Testis (tissue), 2 donors: ENCODE data around the gene EIF2A.

Experiments used
- POLR2A ChIP-seq: fragments of 450-650 bp; IDR thresholded peaks from one replicate; pipeline ENCODE4 v1.6.1; 2017; ENCODE audit warnings: antibody characterized with exemption, mild to moderate bottlenecking, moderate library complexity
- TF ChIP-seq, protein P1 (sequence below), 3 experiments: fragments of 450-650 bp in 2 of 3; fragments of 200-600 bp in 1 of 3; sonication (generic) in 1 of 3; IDR thresholded peaks; one replicate each; pipeline ENCODE4 v1.5.1; 2016 to 2019; ENCODE audit warnings: antibody characterized with exemption in 3 of 3, mild to moderate bottlenecking in 2 of 3, moderate library complexity in 1 of 3

DNA sequence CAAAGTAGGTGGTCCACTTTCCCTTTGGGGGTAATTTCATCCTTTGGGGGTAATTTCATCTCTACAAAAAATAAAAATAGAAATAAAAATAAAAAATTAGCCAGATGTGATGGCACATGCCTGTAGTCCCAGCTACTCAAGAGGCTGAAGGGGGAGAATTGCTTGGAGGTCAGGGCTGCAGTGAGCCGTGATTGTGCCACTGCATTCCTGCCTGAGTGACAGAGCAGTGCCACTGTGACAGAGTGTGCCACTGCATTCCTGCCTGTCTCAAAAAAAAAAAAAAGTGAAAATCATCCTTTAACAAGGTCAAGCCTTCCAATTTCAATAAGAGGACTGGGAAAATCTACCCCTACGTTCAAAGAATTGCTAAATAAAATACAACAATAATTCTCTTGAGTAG lies 23.0 kb upstream of the EIF2A start:
- TF ChIP-seq, protein P1, sequence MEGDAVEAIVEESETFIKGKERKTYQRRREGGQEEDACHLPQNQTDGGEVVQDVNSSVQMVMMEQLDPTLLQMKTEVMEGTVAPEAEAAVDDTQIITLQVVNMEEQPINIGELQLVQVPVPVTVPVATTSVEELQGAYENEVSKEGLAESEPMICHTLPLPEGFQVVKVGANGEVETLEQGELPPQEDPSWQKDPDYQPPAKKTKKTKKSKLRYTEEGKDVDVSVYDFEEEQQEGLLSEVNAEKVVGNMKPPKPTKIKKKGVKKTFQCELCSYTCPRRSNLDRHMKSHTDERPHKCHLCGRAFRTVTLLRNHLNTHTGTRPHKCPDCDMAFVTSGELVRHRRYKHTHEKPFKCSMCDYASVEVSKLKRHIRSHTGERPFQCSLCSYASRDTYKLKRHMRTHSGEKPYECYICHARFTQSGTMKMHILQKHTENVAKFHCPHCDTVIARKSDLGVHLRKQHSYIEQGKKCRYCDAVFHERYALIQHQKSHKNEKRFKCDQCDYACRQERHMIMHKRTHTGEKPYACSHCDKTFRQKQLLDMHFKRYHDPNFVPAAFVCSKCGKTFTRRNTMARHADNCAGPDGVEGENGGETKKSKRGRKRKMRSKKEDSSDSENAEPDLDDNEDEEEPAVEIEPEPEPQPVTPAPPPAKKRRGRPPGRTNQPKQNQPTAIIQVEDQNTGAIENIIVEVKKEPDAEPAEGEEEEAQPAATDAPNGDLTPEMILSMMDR (IDR thresholded peaks at IDR 0.05) = no peak
- no peak for TF ChIP-seq POLR2A
